GM12878 (cell line): Measurements from ENCODE around the gene PRTFDC1. TPM values are rescaled to one million over a fixed set of nuclear protein-coding genes. Genes with fewer than 3 reads are reported as not detected.

ENCODE experiments used
- ATAC-seq: fragments of 200-7000 bp; cut with Tn5 transposase; 3 replicates; pipeline ENCODE4 v1.9.1; 2020; ENCODE audit warnings: mild to moderate bottlenecking, moderate library complexity
- BruUV-seq: library from RNA; stranded (reverse); fragments of 400-500 nt; replicated peaks from 2 replicates; lab custom pipeline; 2021; lab: Mats Ljungman, UMichigan
- CTCF ChIA-PET: fragments of 300-600 bp; sonication (Branson Sonifier 250); formaldehyde crosslinking; extraction: SDS; loops from one replicate; lab custom pipeline; 2021; ENCODE audit warnings: inconsistent platforms; lab: Yijun Ruan, JAX
- POLR2A ChIA-PET: fragments of 350-600 bp; formaldehyde crosslinking; extraction: SDS; loops from one replicate; lab custom pipeline; 2021; ENCODE audit warnings: inconsistent platforms; lab: Charles Lee
- RAD21 ChIA-PET: fragments of 300-600 bp; sonication (Branson Sonifier 250); formaldehyde crosslinking; loops from one replicate; lab custom pipeline; 2023; ENCODE audit warnings: antibody characterized with exemption; ENCODE audit not compliant: unreplicated experiment; lab: Charles Lee
- SMC1A ChIA-PET: fragments of 300-600 bp; sonication (Branson Sonifier 250); formaldehyde crosslinking; loops from one replicate; lab custom pipeline; 2023; ENCODE audit not compliant: unreplicated experiment, uncharacterized antibody; lab: Charles Lee
- DNase-seq: peaks from one replicate; pipeline ENCODE4 v3.0.0-alpha.2; 2011; ENCODE audit warnings: low read depth, low spot score
- FAIRE-seq: peaks from 3 replicates; lab custom pipeline; 2011; peaks lifted over from hg19 to GRCh38; lab: Jason Lieb, UNC
- H2AFZ ChIP-seq: 2 replicates; pipeline ENCODE4 v1.6.0; 2011; ENCODE audit warnings: low read depth, low read length, control low read depth; ENCODE audit not compliant: control insufficient read depth
- H3K27ac ChIP-seq: 2 replicates; pipeline ENCODE4 v1.5.1; 2011; ENCODE audit warnings: control low read depth; ENCODE audit not compliant: control insufficient read depth, insufficient read depth
- H3K27me3 ChIP-seq, 2 experiments: replicated peaks in 1 of 2; 2 replicates each; pipeline versions ENCODE4 v1.6.0 to v1.6.1; 2011; ENCODE audit warnings: low read length in 1 of 2; ENCODE audit not compliant: control insufficient read depth in 2 of 2, insufficient read depth in 2 of 2
- H3K36me3 ChIP-seq, 2 experiments: 2 replicates each; pipeline ENCODE4 v1.5.1; 2011; ENCODE audit warnings: low read length in 1 of 2; ENCODE audit not compliant: control insufficient read depth in 2 of 2, insufficient read depth in 2 of 2
- H3K4me1 ChIP-seq: 2 replicates; pipeline ENCODE4 v1.6.1; 2011; ENCODE audit warnings: mild to moderate bottlenecking, low read length, moderate library complexity, mixed read lengths; ENCODE audit not compliant: control insufficient read depth, insufficient read depth
- H3K4me2 ChIP-seq: 2 replicates; pipeline ENCODE4 v1.6.0; 2011; ENCODE audit warnings: control low read depth; ENCODE audit not compliant: control insufficient read depth, insufficient read depth
- H3K4me3 ChIP-seq: fragments of 200-600 bp; sonication (generic); 2 replicates; pipeline ENCODE4 v1.5.1; 2016
- H3K79me2 ChIP-seq: 2 replicates; pipeline ENCODE4 v1.6.0; 2011; ENCODE audit warnings: low read length; ENCODE audit not compliant: control insufficient read depth, insufficient read depth
- H3K9ac ChIP-seq: 2 replicates; pipeline ENCODE4 v1.8.0; 2011; ENCODE audit warnings: low read length, control low read depth, mixed read lengths; ENCODE audit not compliant: control insufficient read depth, insufficient read depth
- H3K9me3 ChIP-seq: replicated peaks from 3 replicates; pipeline ENCODE4 v1.5.1; 2011; ENCODE audit warnings: mild to moderate bottlenecking, low read length; ENCODE audit not compliant: control insufficient read depth, insufficient read depth
- H4K20me1 ChIP-seq: 2 replicates; pipeline ENCODE4 v1.6.0; 2011; ENCODE audit not compliant: control insufficient read depth, insufficient read depth
- BACH1 ChIP-seq: fragments of 450-650 bp; IDR thresholded peaks from 2 replicates; pipeline ENCODE4 v1.6.1; 2017; ENCODE audit warnings: mild to moderate bottlenecking, borderline replicate concordance
- CHD4 ChIP-seq: fragments of 200-600 bp; sonication (generic); IDR thresholded peaks from 2 replicates; pipeline ENCODE4 v1.6.1; 2016; ENCODE audit warnings: mild to moderate bottlenecking
- FOXM1 ChIP-seq: IDR thresholded peaks from 2 replicates; pipeline ENCODE4 v1.6.1; 2012; ENCODE audit warnings: low read depth, mild to moderate bottlenecking, inconsistent platforms, low read length, moderate library complexity
- GATAD2B ChIP-seq: fragments of 450-650 bp; conservative IDR thresholded peaks from 2 replicates; pipeline ENCODE4 v1.6.1; 2017; ENCODE audit warnings: low read depth, mild to moderate bottlenecking, moderate library complexity
- HCFC1 ChIP-seq: fragments of 150-350 bp; IDR thresholded peaks from 2 replicates; pipeline ENCODE4 v1.6.1; 2014; ENCODE audit warnings: low read length
- KDM1A ChIP-seq: fragments of 200-600 bp; sonication (generic); IDR thresholded peaks from 2 replicates; pipeline ENCODE4 v1.6.1; 2016; ENCODE audit warnings: borderline replicate concordance
- NRF1 ChIP-seq: conservative IDR thresholded peaks from 2 replicates; pipeline ENCODE4 v1.6.1; 2011; ENCODE audit warnings: mild to moderate bottlenecking, low read depth, low read length, improper control_type of control experiment
- PAX5 ChIP-seq: IDR thresholded peaks from 2 replicates; pipeline ENCODE4 v1.6.1; 2011; ENCODE audit warnings: low read depth, low read length, borderline replicate concordance
- SPI1 ChIP-seq: IDR thresholded peaks from 2 replicates; pipeline ENCODE4 v1.6.1; 2011; ENCODE audit warnings: low read depth, mild to moderate bottlenecking, low read length, moderate library complexity, borderline replicate concordance; ENCODE audit not compliant: insufficient read depth
- SREBF2 ChIP-seq: IDR thresholded peaks from 2 replicates; pipeline ENCODE4 v1.6.1; 2012; ENCODE audit warnings: mild to moderate bottlenecking, low read length
- SUZ12 ChIP-seq: fragments of 200-600 bp; sonication (generic); IDR thresholded peaks from one replicate; pipeline ENCODE4 v1.6.1; 2018; ENCODE audit warnings: antibody characterized with exemption, mild to moderate bottlenecking; ENCODE audit not compliant: unreplicated experiment
- TCF7 ChIP-seq: IDR thresholded peaks from 2 replicates; pipeline ENCODE4 v1.6.1; 2014; ENCODE audit warnings: antibody characterized with exemption, borderline replicate concordance
- USF1 ChIP-seq: IDR thresholded peaks from 2 replicates; pipeline ENCODE4 v1.6.1; 2011; ENCODE audit warnings: borderline replicate concordance, low read depth, mild to moderate bottlenecking, moderate library complexity, mixed read lengths, low read length; ENCODE audit not compliant: insufficient read depth; ENCODE audit errors: extremely low read length
- WRNIP1 ChIP-seq: IDR thresholded peaks from 2 replicates; pipeline ENCODE4 v1.6.1; 2011; ENCODE audit warnings: low read depth, low read length, improper control_type of control experiment, borderline replicate concordance
- ZNF622 ChIP-seq: fragments of 450-650 bp; IDR thresholded peaks from 2 replicates; pipeline ENCODE4 v1.6.1; 2017; ENCODE audit warnings: mild to moderate bottlenecking, inconsistent platforms
- WGBS: methylation state at CpG from one replicate; pipeline ENCODE4 v1.1.6; 2016; ENCODE audit warnings: low lambda C conversion rate; ENCODE audit not compliant: insufficient replicate concordance, insufficient coverage; ENCODE audit errors: missing lambda C conversion rate; 5-methylcytosine and 5-hydroxymethylcytosine counted together
- in situ Hi-C: fragments of 300-500 bp; cut with MboI; formaldehyde crosslinking; loops from 9 replicates; pipeline ENCODE4 v1.14.3; 2018; ENCODE audit warnings: mixed read lengths
- intact Hi-C: fragments of 100-400 bp; cut with micrococcal nuclease; formaldehyde crosslinking; loops from one replicate; pipeline ENCODE4 v1.14.2; 2022; ENCODE audit not compliant: unreplicated experiment
- polyA plus RNA-seq, 11 experiments: library from polyadenylated mRNA; depleted of rRNA in 4 of 11; unstranded in 6 of 11; stranded (reverse) in 5 of 11; fragments of >200 nt; fragmentation: Nextera tagmentation in 4 of 11; fragmentation: Illumina TruSeq in 1 of 11; extraction: Ambion mirVana in 4 of 11; extraction: Trizol in 1 of 11; gene quantifications; 1 replicate in 1 of 11; 2 replicates in 10 of 11; pipeline versions ENCODE4 v1.2.1 to v1.2.3, GENCODE V29; 2011 to 2016; ENCODE audit warnings: inconsistent platforms in 2 of 11, missing spikeins in 2 of 11, low read depth in 1 of 11
- total RNA-seq, 4 experiments: library from RNA; depleted of rRNA in 3 of 4; stranded (reverse); fragments of >200 nt in 3 of 4; fragmentation: Illumina TruSeq in 1 of 4; extraction: Trizol in 1 of 4; gene quantifications; 2 replicates each; pipeline versions ENCODE4 v1.2.1 to v1.2.3, GENCODE V29; 2013 to 2021
- TF ChIP-seq, protein P1 (sequence below): fragments of 450-650 bp; IDR thresholded peaks from 2 replicates; pipeline ENCODE4 v1.6.1; 2018; ENCODE audit warnings: mild to moderate bottlenecking, low read depth, moderate library complexity; ENCODE audit not compliant: partially characterized antibody

PRTFDC1 gene
- total and polyA plus RNA-seq, 10 of the 15 experiments (the other 5 are each of a cell fraction or from before 2014, with no cell fraction given), result 5.5 to 17.3 (median 11.3) TPM

DNA sequence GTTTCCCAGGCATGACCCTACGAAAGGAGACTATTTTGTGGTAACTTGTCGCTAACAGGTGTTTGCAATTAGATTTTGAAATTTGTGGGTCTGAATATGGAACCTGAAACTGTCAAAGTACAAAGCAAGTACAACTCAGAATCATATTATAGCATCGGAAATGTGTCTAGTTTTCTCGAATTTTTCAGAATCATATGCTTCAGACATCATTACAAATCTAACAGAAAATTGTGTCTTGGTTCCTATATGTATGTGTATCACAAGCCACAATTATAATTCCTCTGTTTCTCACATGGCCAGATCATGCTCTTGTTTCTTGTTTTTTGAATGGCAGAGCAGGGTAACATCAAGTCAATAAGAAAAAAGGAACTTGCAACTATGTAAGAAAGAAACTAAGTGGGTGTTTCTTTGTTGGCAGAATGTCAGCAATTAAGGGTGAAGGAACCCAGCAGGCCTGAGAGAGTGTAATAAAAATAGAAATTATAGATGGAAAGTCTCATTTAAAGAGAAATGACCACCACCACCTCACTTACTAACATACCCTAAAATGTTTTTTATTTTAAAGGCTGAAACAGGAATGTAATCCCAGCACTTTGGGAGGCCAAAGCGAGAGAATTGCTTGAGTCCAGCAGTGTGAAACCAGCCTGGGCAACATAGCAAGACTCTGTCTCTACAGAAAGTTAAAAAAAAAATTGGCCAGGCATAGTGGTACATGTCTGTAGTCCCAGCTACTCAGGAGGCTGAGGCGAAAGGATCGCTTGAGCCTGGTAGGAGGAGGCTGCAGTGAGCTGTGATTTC, 51.3 kb downstream of the PRTFDC1 start:
- Histone ChIP-seq H3K79me2 (no peaks in the 10 kb centered on the region), H3K4me1 (peaks cover 20% of the 10 kb centered on the region), H3K27me3 (no peaks in the 10 kb centered on the region), H3K4me3 (peak overlapping the region; percentile 28; the same call in 1 of the 2 replicates), H3K36me3 (no peaks in the 10 kb centered on the region), H4K20me1 (no peaks in the 10 kb centered on the region), H3K4me2 (peak overlapping the region; percentile 68), H3K9me3 (no peaks in the 10 kb centered on the region; the same call in 2 of the 3 replicates), H3K27ac (peak overlapping the region; percentile 59), H2AFZ (peak overlapping the region; percentile 49), H3K9ac (peak overlapping the region; percentile 35)
- peak; percentile 97 for FAIRE-seq
- ChIA-PET RAD21 (interaction anchor here (0.6 to 6.1 kb wide), 37 partner anchors 9 to 257 kb away, joined by 3 to 193 read pairs (median 5); partner anchors contain the start of gene PRTFDC1), CTCF (interaction anchor here (0.8 to 4.9 kb wide), 24 partner anchors 9 to 284 kb away, joined by 3 to 52 read pairs (median 6); no protein-coding TSS in a partner anchor), POLR2A (interaction anchor here (0.6 to 5.3 kb wide), 19 partner anchors 7 to 250 kb away, joined by 3 to 44 read pairs (median 4); partner anchors contain the start of gene ARHGAP21), SMC1A (interaction anchor here (0.6 to 14.7 kb wide), 32 partner anchors 9 to 254 kb away, joined by 3 to 338 read pairs (median 8); partner anchors contain the start of gene PRTFDC1)
- intact Hi-C loops (loop anchor here (1.0 to 5.0 kb wide), 8 partner anchors 20 to 258 kb away; no protein-coding TSS in a partner anchor), in situ Hi-C loops (loop anchor here (5.0 to 25.0 kb wide), 2 partner anchors 254 to 1536 kb away; partner anchors contain the start of gene APBB1IP)
- peak; percentile 79 for ATAC-seq
- peak; percentile 89 for DNase-seq
- WGBS, result 29% methylated on average over 7 of the region's 7 CpGs
- TSS peak; percentile 77 for BruUV-seq
- TF ChIP-seq FOXM1 (peak; percentile 85), BACH1 (no peak), CHD4 (no peak; the same call in 1 of the 2 replicates), NRF1 (no peak), GATAD2B (peak; percentile 64; the same call in 1 of the 2 replicates), ZNF622 (no peak), PAX5 (no peak; the same call in 1 of the 2 replicates), SREBF2 (no peak), USF1 (no peak), WRNIP1 (no peak), KDM1A (no peak), TCF7 (peak; percentile 47; the same call in 1 of the 2 replicates), SUZ12 (no peak), SPI1 (peak; percentile 68), HCFC1 (no peak)
- TF ChIP-seq, protein P1, sequence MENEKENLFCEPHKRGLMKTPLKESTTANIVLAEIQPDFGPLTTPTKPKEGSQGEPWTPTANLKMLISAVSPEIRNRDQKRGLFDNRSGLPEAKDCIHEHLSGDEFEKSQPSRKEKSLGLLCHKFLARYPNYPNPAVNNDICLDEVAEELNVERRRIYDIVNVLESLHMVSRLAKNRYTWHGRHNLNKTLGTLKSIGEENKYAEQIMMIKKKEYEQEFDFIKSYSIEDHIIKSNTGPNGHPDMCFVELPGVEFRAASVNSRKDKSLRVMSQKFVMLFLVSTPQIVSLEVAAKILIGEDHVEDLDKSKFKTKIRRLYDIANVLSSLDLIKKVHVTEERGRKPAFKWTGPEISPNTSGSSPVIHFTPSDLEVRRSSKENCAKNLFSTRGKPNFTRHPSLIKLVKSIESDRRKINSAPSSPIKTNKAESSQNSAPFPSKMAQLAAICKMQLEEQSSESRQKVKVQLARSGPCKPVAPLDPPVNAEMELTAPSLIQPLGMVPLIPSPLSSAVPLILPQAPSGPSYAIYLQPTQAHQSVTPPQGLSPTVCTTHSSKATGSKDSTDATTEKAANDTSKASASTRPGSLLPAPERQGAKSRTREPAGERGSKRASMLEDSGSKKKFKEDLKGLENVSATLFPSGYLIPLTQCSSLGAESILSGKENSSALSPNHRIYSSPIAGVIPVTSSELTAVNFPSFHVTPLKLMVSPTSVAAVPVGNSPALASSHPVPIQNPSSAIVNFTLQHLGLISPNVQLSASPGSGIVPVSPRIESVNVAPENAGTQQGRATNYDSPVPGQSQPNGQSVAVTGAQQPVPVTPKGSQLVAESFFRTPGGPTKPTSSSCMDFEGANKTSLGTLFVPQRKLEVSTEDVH, result no peak
